K562 (cell line): ENCODE results near the gene UFC1. TPM values are rescaled to one million over a fixed set of nuclear protein-coding genes. Genes with fewer than 3 reads are reported as not detected.

ENCODE experiments used
- ATF7 ChIP-seq: fragments of 450-650 bp; IDR thresholded peaks from 2 replicates; pipeline ENCODE4 v1.7.1; 2014; ENCODE audit warnings: mild to moderate bottlenecking, moderate library complexity
- BCL6 ChIP-seq: fragments of 250-450 bp; sonication (Bioruptor Pico); IDR thresholded peaks from 2 replicates; pipeline ENCODE4 v1.4.0; 2020
- CHD2 ChIP-seq: IDR thresholded peaks from 2 replicates; pipeline ENCODE4 v1.6.1; 2011; ENCODE audit warnings: low read depth, low read length
- CXXC5 ChIP-seq: fragments of 250-450 bp; sonication (Bioruptor Pico); IDR thresholded peaks from 2 replicates; pipeline ENCODE4 v1.8.0; 2022; ENCODE audit warnings: inconsistent platforms, mild to moderate bottlenecking, moderate library complexity
- E2F8 ChIP-seq: fragments of 450-650 bp; IDR thresholded peaks from 2 replicates; pipeline ENCODE4 v1.7.1; 2018; ENCODE audit warnings: mild to moderate bottlenecking, low read depth; ENCODE audit not compliant: partially characterized antibody
- FOXM1 ChIP-seq, 2 experiments: fragments of 450-650 bp in 1 of 2; sonication (generic) in 1 of 2; formaldehyde crosslinking in 1 of 2; IDR thresholded peaks; 2 replicates each; pipeline versions ENCODE4 v1.6.1 to v1.9.0; 2017 to 2022; ENCODE audit warnings: low read depth in 2 of 2, mild to moderate bottlenecking in 2 of 2, missing genetic modification reagents in 1 of 2, moderate library complexity in 1 of 2
- HDAC6 ChIP-seq: IDR thresholded peaks from 2 replicates; pipeline ENCODE4 v1.6.1; 2012; ENCODE audit warnings: low read depth, mild to moderate bottlenecking, control low read depth, inconsistent platforms, low read length, moderate library complexity
- HNRNPL ChIP-seq: fragments of 200-400 bp; formaldehyde crosslinking; IDR thresholded peaks from 2 replicates; pipeline ENCODE4 v1.6.1; 2017; ENCODE audit warnings: low read depth, mild to moderate bottlenecking, low read length
- PKNOX1 ChIP-seq: fragments of 450-650 bp; IDR thresholded peaks from 2 replicates; pipeline ENCODE4 v1.6.1; 2016
- POLR2B ChIP-seq: fragments of 450-650 bp; IDR thresholded peaks from 2 replicates; pipeline ENCODE4 v1.6.1; 2018; ENCODE audit warnings: low read depth; ENCODE audit not compliant: partially characterized antibody
- POLR3A ChIP-seq: IDR thresholded peaks from 2 replicates; pipeline ENCODE4 v1.6.1; 2011; ENCODE audit warnings: borderline replicate concordance, mild to moderate bottlenecking, moderate library complexity; ENCODE audit not compliant: insufficient read length, insufficient read depth; ENCODE audit errors: extremely low read depth
- PYGO2 ChIP-seq: fragments of 450-650 bp; IDR thresholded peaks from 2 replicates; pipeline ENCODE4 v1.6.1; 2016; ENCODE audit warnings: mild to moderate bottlenecking, missing genetic modification characterization, moderate library complexity, missing compliant biosample characterization
- RUNX1 ChIP-seq: sonication (generic); IDR thresholded peaks from 2 replicates; pipeline ENCODE4 v1.6.1; 2016; ENCODE audit warnings: antibody characterized with exemption, low read depth
- ZNF274 ChIP-seq: IDR thresholded peaks from 2 replicates; pipeline ENCODE4 v1.6.1; 2011; ENCODE audit warnings: low read depth, mild to moderate bottlenecking, low read length, moderate library complexity, borderline replicate concordance
- ZNF518B ChIP-seq: fragments of 250-450 bp; sonication (Bioruptor Pico); IDR thresholded peaks from 2 replicates; pipeline ENCODE4 v1.5.0; 2021; ENCODE audit warnings: mild to moderate bottlenecking, moderate library complexity
- ZNF551 ChIP-seq: fragments of 250-450 bp; sonication (Bioruptor Pico); IDR thresholded peaks from 2 replicates; pipeline ENCODE4 v1.5.0; 2021; ENCODE audit warnings: mild to moderate bottlenecking, moderate library complexity
- polyA plus RNA-seq, 8 experiments: library from polyadenylated mRNA; depleted of rRNA in 4 of 8; stranded (reverse) in 5 of 8; unstranded in 3 of 8; fragments of >200 nt; fragmentation: Nextera tagmentation in 2 of 8; fragmentation: Illumina TruSeq in 1 of 8; extraction: Ambion mirVana in 2 of 8; extraction: Trizol in 1 of 8; gene quantifications; 2 replicates each; pipeline versions ENCODE4 v1.2.1 to v1.2.3, GENCODE V29; 2011 to 2014; ENCODE audit warnings: inconsistent platforms in 1 of 8, missing spikeins in 1 of 8
- total RNA-seq, 7 experiments: library from RNA; depleted of rRNA in 6 of 7; stranded (reverse); fragments of >200 nt in 6 of 7; fragmentation: Illumina TruSeq in 2 of 7; extraction: Trizol in 2 of 7; gene quantifications; 2 replicates each; pipeline versions ENCODE4 v1.2.1 to v1.2.3, GENCODE V29; 2011 to 2021; ENCODE audit warnings: low replicate concordance in 1 of 7

The UFC1 gene
- total and polyA plus RNA-seq, 9 of the 15 experiments (the other 6 are each of a cell fraction or from before 2014, with no cell fraction given) = 92.8 to 220 (median 161) TPM

GRCh38 chr1:161115132-161115711, 38.6 kb upstream of the UFC1 start (continued):
- no peak for TF ChIP-seq CHD2
- no peak for TF ChIP-seq PYGO2 (tag)
- TF ChIP-seq POLR2B = peak; percentile 45
- peak; percentile 57 for TF ChIP-seq CXXC5 (CRISPR knock-in tag)
- TF ChIP-seq PKNOX1 = peak; percentile 73
- no peak for TF ChIP-seq ZNF274
- TF ChIP-seq ATF7 = peak; percentile 81
- no peak for TF ChIP-seq FOXM1 (IDR thresholded peaks at IDR 0.05; ENCODE audit: low read depth)
- TF ChIP-seq FOXM1 (CRISPR knock-in tag; IDR thresholded peaks at IDR 0.05; ENCODE audit: low read depth) = no peak
- no peak for TF ChIP-seq RUNX1
- 0 out of 2 replicates have a peak, but pooled peaks have one; percentile 25 for TF ChIP-seq BCL6
- peak; percentile 59 for TF ChIP-seq POLR3A
- no peak for TF ChIP-seq HNRNPL
- TF ChIP-seq E2F8 = no peak
- no peak for TF ChIP-seq ZNF551
- no peak for TF ChIP-seq HDAC6
- TF ChIP-seq ZNF518B (CRISPR knock-in tag) = no peak
